ENCODE data around the gene ZNF764. TPM values are rescaled to one million over a fixed set of nuclear protein-coding genes. Genes with fewer than 3 reads are reported as not detected.

ZNF764 gene
- total RNA-seq, 1 experiment from 2014 or later, result 9.1 TPM

DNA sequence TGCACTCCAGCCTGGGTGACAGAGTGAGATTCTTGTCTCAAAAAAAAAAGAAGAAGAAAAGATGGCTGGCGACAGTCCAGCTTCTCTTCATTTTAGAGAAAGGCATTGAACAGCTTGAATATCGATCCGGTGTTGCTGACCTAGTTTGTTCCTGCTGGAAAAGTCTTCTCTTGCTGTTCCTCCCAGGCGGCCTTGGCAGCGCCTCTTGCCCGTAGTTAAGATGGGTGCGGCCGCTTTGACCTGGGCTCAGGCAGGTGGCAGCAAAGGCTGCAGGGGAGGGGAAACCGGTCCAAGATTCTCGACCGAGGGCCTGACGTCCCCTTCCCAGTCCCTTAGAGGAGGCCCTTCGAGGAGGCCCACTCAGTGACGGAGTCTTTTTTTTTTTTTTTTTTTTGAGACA lies 3.8 kb upstream of the ZNF764 start:
- H3K79me2 ChIP-seq (ENCODE audit: insufficient read depth, low read length), result peaks cover 7% of the 10 kb centered on the region; the same call in 1 of the 2 replicates
- ATAC-seq (no peak), DNase-seq (ENCODE audit: low read depth, low spot score) (no peak)
- peaks cover 10 to 20% of the 10 kb centered on the region in 2 experiments for H3K4me1 ChIP-seq (ENCODE audit: control insufficient read depth in 1 of 2, insufficient read depth in 2 of 2, low read length in 2 of 2)
- BruUV-seq (replicated peaks), result no TSS peak
- intact Hi-C loops (cut with micrococcal nuclease), result no loop called here
- H3K27me3 ChIP-seq (ENCODE audit: insufficient read depth, low read length), result no peaks in the 10 kb centered on the region
- H2AFZ ChIP-seq (ENCODE audit: low read depth, low read length, poor library complexity, severe bottlenecking), result no peak overlapping the region
- H4K20me1 ChIP-seq (ENCODE audit: insufficient read depth), result no peaks in the 10 kb centered on the region
- no peaks in the 10 kb centered on the region for H3K9me2 ChIP-seq (ENCODE audit: insufficient read depth)
- H3K9me3 ChIP-seq (ENCODE audit: control insufficient read depth in 1 of 2, insufficient read depth in 1 of 2, low read depth in 1 of 2, low read length in 2 of 2), result no peaks in the 10 kb centered on the region
- no peaks in the 10 kb centered on the region for H3K36me3 ChIP-seq (ENCODE audit: control insufficient read depth in 1 of 2, insufficient read depth in 2 of 2, low read length in 2 of 2)
- POLR2A ChIA-PET, result no interaction called here
- CTCF ChIA-PET, result no interaction called here
- no peak for TF ChIP-seq EZH2phosphoT487 (IDR thresholded peaks at IDR 0.05; ENCODE audit: borderline replicate concordance)
- no peak for TF ChIP-seq POLR2AphosphoS5 (IDR thresholded peaks at IDR 0.05; ENCODE audit: low read depth, low read length)
- no peak for TF ChIP-seq SRF (IDR thresholded peaks at IDR 0.05; ENCODE audit: low read depth)
- no peak for TF ChIP-seq FOSL1 (IDR thresholded peaks at IDR 0.05; ENCODE audit: low read depth)
- no peak for TF ChIP-seq SP1 (IDR thresholded peaks at IDR 0.05; ENCODE audit: low read depth)
- no peak for TF ChIP-seq YY1 (IDR thresholded peaks at IDR 0.05; ENCODE audit: extremely low read depth, insufficient replicate concordance, low read depth, low read length)
- TF ChIP-seq, protein P1, sequence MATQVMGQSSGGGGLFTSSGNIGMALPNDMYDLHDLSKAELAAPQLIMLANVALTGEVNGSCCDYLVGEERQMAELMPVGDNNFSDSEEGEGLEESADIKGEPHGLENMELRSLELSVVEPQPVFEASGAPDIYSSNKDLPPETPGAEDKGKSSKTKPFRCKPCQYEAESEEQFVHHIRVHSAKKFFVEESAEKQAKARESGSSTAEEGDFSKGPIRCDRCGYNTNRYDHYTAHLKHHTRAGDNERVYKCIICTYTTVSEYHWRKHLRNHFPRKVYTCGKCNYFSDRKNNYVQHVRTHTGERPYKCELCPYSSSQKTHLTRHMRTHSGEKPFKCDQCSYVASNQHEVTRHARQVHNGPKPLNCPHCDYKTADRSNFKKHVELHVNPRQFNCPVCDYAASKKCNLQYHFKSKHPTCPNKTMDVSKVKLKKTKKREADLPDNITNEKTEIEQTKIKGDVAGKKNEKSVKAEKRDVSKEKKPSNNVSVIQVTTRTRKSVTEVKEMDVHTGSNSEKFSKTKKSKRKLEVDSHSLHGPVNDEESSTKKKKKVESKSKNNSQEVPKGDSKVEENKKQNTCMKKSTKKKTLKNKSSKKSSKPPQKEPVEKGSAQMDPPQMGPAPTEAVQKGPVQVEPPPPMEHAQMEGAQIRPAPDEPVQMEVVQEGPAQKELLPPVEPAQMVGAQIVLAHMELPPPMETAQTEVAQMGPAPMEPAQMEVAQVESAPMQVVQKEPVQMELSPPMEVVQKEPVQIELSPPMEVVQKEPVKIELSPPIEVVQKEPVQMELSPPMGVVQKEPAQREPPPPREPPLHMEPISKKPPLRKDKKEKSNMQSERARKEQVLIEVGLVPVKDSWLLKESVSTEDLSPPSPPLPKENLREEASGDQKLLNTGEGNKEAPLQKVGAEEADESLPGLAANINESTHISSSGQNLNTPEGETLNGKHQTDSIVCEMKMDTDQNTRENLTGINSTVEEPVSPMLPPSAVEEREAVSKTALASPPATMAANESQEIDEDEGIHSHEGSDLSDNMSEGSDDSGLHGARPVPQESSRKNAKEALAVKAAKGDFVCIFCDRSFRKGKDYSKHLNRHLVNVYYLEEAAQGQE (IDR thresholded peaks at IDR 0.05; ENCODE audit: low read depth), result no peak
- no peak for TF ChIP-seq EZH2 (IDR thresholded peaks at IDR 0.05)
- no peak for TF ChIP-seq POLR2A (IDR thresholded peaks at IDR 0.05; ENCODE audit: borderline replicate concordance, extremely low read depth, insufficient read depth, insufficient read length)
- TF ChIP-seq, protein P2, sequence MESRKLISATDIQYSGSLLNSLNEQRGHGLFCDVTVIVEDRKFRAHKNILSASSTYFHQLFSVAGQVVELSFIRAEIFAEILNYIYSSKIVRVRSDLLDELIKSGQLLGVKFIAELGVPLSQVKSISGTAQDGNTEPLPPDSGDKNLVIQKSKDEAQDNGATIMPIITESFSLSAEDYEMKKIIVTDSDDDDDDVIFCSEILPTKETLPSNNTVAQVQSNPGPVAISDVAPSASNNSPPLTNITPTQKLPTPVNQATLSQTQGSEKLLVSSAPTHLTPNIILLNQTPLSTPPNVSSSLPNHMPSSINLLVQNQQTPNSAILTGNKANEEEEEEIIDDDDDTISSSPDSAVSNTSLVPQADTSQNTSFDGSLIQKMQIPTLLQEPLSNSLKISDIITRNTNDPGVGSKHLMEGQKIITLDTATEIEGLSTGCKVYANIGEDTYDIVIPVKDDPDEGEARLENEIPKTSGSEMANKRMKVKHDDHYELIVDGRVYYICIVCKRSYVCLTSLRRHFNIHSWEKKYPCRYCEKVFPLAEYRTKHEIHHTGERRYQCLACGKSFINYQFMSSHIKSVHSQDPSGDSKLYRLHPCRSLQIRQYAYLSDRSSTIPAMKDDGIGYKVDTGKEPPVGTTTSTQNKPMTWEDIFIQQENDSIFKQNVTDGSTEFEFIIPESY (IDR thresholded peaks at IDR 0.05; ENCODE audit: extremely low read depth, insufficient replicate concordance, low read length), result no peak
- no peak for TF ChIP-seq CBX3 (IDR thresholded peaks at IDR 0.05; ENCODE audit: low read depth)
- TF ChIP-seq ELF1 (IDR thresholded peaks at IDR 0.05; ENCODE audit: borderline replicate concordance, low read depth), result no peak
- TF ChIP-seq, protein P3, sequence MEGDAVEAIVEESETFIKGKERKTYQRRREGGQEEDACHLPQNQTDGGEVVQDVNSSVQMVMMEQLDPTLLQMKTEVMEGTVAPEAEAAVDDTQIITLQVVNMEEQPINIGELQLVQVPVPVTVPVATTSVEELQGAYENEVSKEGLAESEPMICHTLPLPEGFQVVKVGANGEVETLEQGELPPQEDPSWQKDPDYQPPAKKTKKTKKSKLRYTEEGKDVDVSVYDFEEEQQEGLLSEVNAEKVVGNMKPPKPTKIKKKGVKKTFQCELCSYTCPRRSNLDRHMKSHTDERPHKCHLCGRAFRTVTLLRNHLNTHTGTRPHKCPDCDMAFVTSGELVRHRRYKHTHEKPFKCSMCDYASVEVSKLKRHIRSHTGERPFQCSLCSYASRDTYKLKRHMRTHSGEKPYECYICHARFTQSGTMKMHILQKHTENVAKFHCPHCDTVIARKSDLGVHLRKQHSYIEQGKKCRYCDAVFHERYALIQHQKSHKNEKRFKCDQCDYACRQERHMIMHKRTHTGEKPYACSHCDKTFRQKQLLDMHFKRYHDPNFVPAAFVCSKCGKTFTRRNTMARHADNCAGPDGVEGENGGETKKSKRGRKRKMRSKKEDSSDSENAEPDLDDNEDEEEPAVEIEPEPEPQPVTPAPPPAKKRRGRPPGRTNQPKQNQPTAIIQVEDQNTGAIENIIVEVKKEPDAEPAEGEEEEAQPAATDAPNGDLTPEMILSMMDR (IDR thresholded peaks at IDR 0.05 in 2 of 3, conservative IDR thresholded peaks at IDR 0.05 in 1 of 3; ENCODE audit: borderline replicate concordance in 1 of 3, insufficient read depth in 1 of 3, low read depth in 2 of 3, low read length in 2 of 3), result no peak
- TF ChIP-seq CEBPB (IDR thresholded peaks at IDR 0.05; ENCODE audit: low read depth), result no peak
- no peak overlapping the region for H3K9ac ChIP-seq (ENCODE audit: low read length)
- RAD21 ChIA-PET (ENCODE audit: low non-redundant PET in 1 of 2, low total read pairs in 2 of 2, uncharacterized antibody in 2 of 2, unreplicated experiment in 2 of 2), result no interaction called here
- no peak overlapping the region for H3K4me3 ChIP-seq (replicated peaks in 1 of 2; ENCODE audit: low read depth in 1 of 2, low read length in 2 of 2)
- no peak overlapping the region for H3K27ac ChIP-seq (ENCODE audit: low read depth, low read length)
- no peak overlapping the region for H3K4me2 ChIP-seq (ENCODE audit: low read length)

Measured in HCT116 (cell line).